ENCODE data around the gene ATG101.

DNA sequence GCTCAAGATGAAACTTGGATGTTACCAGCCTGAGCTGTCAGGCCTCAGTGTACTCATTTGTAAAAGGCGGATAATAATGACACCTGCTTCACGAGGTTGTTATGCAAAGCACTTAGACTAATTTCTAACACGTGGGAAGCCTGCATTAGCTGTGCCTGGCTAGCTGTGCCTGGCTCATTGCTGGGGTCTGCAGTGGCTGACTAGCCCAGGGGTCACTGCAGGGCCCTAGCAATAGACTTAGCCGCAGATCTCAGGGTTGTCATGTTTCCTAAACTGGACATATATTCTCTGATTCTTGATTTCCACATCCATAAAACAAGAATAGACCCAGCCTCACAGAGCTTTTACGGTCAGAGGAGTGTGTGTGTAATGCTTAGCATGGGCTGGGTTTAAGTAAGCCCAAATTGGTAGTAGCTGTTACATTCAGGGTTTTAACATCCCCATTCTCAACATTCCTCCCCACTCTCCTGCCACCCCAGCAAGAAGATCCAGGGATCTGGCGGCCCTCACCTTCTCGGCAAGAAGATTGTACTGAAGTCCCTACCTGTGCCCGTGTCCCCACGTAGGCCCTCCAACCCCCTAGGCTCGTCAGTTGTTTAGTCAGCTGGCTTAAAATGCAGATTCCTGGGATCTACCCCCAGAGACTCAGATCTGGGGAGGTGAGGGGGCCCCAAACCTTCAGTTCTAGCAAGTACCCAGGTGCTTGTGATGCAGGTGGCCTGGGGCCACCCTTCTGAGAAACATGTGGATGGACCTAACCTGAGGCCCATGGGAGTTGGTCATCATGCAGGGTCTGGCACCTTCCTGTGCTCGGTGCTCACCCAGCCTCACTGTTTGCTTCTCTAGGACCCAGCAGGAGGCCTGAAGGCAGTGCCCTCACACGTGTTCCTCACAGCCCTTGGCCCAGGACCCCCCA, 9.9 kb upstream of the ATG101 start:
- TF ChIP-seq, protein P1, sequence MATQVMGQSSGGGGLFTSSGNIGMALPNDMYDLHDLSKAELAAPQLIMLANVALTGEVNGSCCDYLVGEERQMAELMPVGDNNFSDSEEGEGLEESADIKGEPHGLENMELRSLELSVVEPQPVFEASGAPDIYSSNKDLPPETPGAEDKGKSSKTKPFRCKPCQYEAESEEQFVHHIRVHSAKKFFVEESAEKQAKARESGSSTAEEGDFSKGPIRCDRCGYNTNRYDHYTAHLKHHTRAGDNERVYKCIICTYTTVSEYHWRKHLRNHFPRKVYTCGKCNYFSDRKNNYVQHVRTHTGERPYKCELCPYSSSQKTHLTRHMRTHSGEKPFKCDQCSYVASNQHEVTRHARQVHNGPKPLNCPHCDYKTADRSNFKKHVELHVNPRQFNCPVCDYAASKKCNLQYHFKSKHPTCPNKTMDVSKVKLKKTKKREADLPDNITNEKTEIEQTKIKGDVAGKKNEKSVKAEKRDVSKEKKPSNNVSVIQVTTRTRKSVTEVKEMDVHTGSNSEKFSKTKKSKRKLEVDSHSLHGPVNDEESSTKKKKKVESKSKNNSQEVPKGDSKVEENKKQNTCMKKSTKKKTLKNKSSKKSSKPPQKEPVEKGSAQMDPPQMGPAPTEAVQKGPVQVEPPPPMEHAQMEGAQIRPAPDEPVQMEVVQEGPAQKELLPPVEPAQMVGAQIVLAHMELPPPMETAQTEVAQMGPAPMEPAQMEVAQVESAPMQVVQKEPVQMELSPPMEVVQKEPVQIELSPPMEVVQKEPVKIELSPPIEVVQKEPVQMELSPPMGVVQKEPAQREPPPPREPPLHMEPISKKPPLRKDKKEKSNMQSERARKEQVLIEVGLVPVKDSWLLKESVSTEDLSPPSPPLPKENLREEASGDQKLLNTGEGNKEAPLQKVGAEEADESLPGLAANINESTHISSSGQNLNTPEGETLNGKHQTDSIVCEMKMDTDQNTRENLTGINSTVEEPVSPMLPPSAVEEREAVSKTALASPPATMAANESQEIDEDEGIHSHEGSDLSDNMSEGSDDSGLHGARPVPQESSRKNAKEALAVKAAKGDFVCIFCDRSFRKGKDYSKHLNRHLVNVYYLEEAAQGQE (IDR thresholded peaks at IDR 0.05; ENCODE audit: unreplicated experiment), result no peak
- TF ChIP-seq, protein P2, sequence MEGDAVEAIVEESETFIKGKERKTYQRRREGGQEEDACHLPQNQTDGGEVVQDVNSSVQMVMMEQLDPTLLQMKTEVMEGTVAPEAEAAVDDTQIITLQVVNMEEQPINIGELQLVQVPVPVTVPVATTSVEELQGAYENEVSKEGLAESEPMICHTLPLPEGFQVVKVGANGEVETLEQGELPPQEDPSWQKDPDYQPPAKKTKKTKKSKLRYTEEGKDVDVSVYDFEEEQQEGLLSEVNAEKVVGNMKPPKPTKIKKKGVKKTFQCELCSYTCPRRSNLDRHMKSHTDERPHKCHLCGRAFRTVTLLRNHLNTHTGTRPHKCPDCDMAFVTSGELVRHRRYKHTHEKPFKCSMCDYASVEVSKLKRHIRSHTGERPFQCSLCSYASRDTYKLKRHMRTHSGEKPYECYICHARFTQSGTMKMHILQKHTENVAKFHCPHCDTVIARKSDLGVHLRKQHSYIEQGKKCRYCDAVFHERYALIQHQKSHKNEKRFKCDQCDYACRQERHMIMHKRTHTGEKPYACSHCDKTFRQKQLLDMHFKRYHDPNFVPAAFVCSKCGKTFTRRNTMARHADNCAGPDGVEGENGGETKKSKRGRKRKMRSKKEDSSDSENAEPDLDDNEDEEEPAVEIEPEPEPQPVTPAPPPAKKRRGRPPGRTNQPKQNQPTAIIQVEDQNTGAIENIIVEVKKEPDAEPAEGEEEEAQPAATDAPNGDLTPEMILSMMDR (conservative IDR thresholded peaks at IDR 0.05; ENCODE audit: low read depth in 2 of 2), result no peak
- TF ChIP-seq EZH2 (IDR thresholded peaks at IDR 0.05; ENCODE audit: low read depth, unreplicated experiment) (no peak), EZH2phosphoT487 (IDR thresholded peaks at IDR 0.05; ENCODE audit: unreplicated experiment) (no peak), CREB1 (CRISPR knock-in tag; IDR thresholded peaks at IDR 0.05; ENCODE audit: low read depth) (no peak), NANOG (IDR thresholded peaks at IDR 0.05; ENCODE audit: borderline replicate concordance) (no peak), STAT1 (IDR thresholded peaks at IDR 0.05; ENCODE audit: unreplicated experiment) (no peak), POLR2AphosphoS5 (IDR thresholded peaks at IDR 0.05; ENCODE audit: low read depth) (no peak), ZNF331 (CRISPR knock-in tag; IDR thresholded peaks at IDR 0.05; ENCODE audit: low read depth) (no peak), ZNF114 (CRISPR knock-in tag; IDR thresholded peaks at IDR 0.05) (no peak)
- TF ChIP-seq, protein P3, sequence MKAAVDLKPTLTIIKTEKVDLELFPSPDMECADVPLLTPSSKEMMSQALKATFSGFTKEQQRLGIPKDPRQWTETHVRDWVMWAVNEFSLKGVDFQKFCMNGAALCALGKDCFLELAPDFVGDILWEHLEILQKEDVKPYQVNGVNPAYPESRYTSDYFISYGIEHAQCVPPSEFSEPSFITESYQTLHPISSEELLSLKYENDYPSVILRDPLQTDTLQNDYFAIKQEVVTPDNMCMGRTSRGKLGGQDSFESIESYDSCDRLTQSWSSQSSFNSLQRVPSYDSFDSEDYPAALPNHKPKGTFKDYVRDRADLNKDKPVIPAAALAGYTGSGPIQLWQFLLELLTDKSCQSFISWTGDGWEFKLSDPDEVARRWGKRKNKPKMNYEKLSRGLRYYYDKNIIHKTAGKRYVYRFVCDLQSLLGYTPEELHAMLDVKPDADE (IDR thresholded peaks at IDR 0.05), result no peak
